GM23338 (cell line): ENCODE measurements around the gene SEZ6. TPM values are rescaled to one million over a fixed set of nuclear protein-coding genes. Genes with fewer than 3 reads are reported as not detected.
A peak's percentile ranks its signal among the peaks of the same experiment; 100 is the strongest.

Experiments used
- ATAC-seq: fragments of 200-7000 bp; cut with Tn5 transposase; 3 replicates; pipeline ENCODE4 v1.9.1; 2020
- DNase-seq: peaks from one replicate; pipeline ENCODE4 v3.0.0-alpha.2; 2015; ENCODE audit warnings: low spot score
- H2AFZ ChIP-seq: fragments of 200-600 bp; sonication (generic); 2 replicates; pipeline ENCODE4 v1.8.0; 2016; ENCODE audit warnings: antibody characterized with exemption, mild to moderate bottlenecking, moderate library complexity
- H3F3A ChIP-seq: fragments of 200-600 bp; sonication (generic); replicated peaks from 2 replicates; pipeline ENCODE4 v1.8.0; 2017; ENCODE audit warnings: antibody characterized with exemption, mixed run types, low read depth
- H3K27ac ChIP-seq: fragments of 200-600 bp; sonication (generic); 2 replicates; pipeline ENCODE4 v1.6.1; 2016; ENCODE audit warnings: low read depth
- H3K27me3 ChIP-seq: fragments of 200-600 bp; sonication (generic); 2 replicates; pipeline ENCODE4 v1.8.0; 2016; ENCODE audit warnings: mild to moderate bottlenecking, mixed run types, moderate library complexity; ENCODE audit not compliant: insufficient read depth
- H3K36me3 ChIP-seq: fragments of 200-600 bp; sonication (generic); 2 replicates; pipeline ENCODE4 v1.8.0; 2016; ENCODE audit warnings: mild to moderate bottlenecking; ENCODE audit not compliant: insufficient read depth
- H3K4me1 ChIP-seq: fragments of 200-600 bp; sonication (generic); 2 replicates; pipeline ENCODE4 v1.8.0; 2016; ENCODE audit warnings: mild to moderate bottlenecking, moderate library complexity; ENCODE audit not compliant: insufficient read depth
- H3K4me2 ChIP-seq: fragments of 200-600 bp; sonication (generic); 2 replicates; pipeline ENCODE4 v1.7.1; 2017; ENCODE audit warnings: mixed run types
- H3K4me3 ChIP-seq: fragments of 200-600 bp; sonication (generic); 2 replicates; pipeline ENCODE4 v1.6.1; 2016; ENCODE audit warnings: mixed run types
- H3K79me2 ChIP-seq: fragments of 200-600 bp; sonication (generic); replicated peaks from 2 replicates; pipeline ENCODE4 v1.8.0; 2017; ENCODE audit warnings: mild to moderate bottlenecking; ENCODE audit not compliant: insufficient read depth
- H3K9me2 ChIP-seq: fragments of 200-600 bp; sonication (generic); 2 replicates; pipeline ENCODE4 v1.8.0; 2017; ENCODE audit not compliant: insufficient read depth
- H4K20me1 ChIP-seq: fragments of 200-600 bp; sonication (generic); replicated peaks from 2 replicates; pipeline ENCODE4 v1.8.0; 2017; ENCODE audit warnings: mild to moderate bottlenecking; ENCODE audit not compliant: insufficient read depth
- H3K27ac Mint-ChIP-seq: 2 replicates; pipeline ENCODE4 v1.8.0; 2020; ENCODE audit warnings: inconsistent platforms, mild to moderate bottlenecking, moderate library complexity, mixed read lengths
- H3K27me3 Mint-ChIP-seq: 3 replicates; pipeline ENCODE4 v1.8.0; 2022; ENCODE audit warnings: low read depth, mild to moderate bottlenecking, moderate library complexity, mixed read lengths, inconsistent platforms; ENCODE audit not compliant: insufficient read depth, poor library complexity
- H3K36me3 Mint-ChIP-seq: 3 replicates; pipeline ENCODE4 v1.8.0; 2021; ENCODE audit warnings: low read depth, mild to moderate bottlenecking, inconsistent platforms, moderate library complexity, mixed read lengths
- H3K4me1 Mint-ChIP-seq: 3 replicates; pipeline ENCODE4 v1.8.0; 2020; ENCODE audit warnings: mild to moderate bottlenecking, inconsistent platforms, mixed read lengths
- H3K4me3 Mint-ChIP-seq: 3 replicates; pipeline ENCODE4 v1.8.0; 2021; ENCODE audit warnings: moderate library complexity, mild to moderate bottlenecking, inconsistent platforms, mixed read lengths
- H3K9me3 Mint-ChIP-seq: 3 replicates; pipeline ENCODE4 v1.8.0; 2020; ENCODE audit warnings: moderate library complexity, mild to moderate bottlenecking, inconsistent platforms, mixed read lengths
- CREB1 ChIP-seq: fragments of 250-450 bp; sonication (Bioruptor Pico); IDR thresholded peaks from 2 replicates; pipeline ENCODE4 v1.5.0; 2020; ENCODE audit warnings: low read depth, mild to moderate bottlenecking, moderate library complexity
- CTCF ChIP-seq, 2 experiments: fragments of 200-600 bp in 1 of 2; sonication (generic) in 1 of 2; conservative IDR thresholded peaks; 2 replicates each; pipeline versions ENCODE4 v1.5.1 to v1.6.1; 2016 to 2017; ENCODE audit warnings: antibody characterized with exemption in 2 of 2, low read depth in 2 of 2, mild to moderate bottlenecking in 2 of 2, moderate library complexity in 1 of 2
- EZH2phosphoT487 ChIP-seq: fragments of 200-600 bp; sonication (generic); IDR thresholded peaks from one replicate; pipeline ENCODE4 v1.8.1; 2018; ENCODE audit warnings: antibody characterized with exemption; ENCODE audit not compliant: unreplicated experiment
- JUNB ChIP-seq: IDR thresholded peaks from one replicate; pipeline ENCODE4 v1.6.1; 2016; ENCODE audit warnings: antibody characterized with exemption; ENCODE audit not compliant: unreplicated experiment
- NANOG ChIP-seq: IDR thresholded peaks from 2 replicates; pipeline ENCODE4 v1.6.1; 2016; ENCODE audit warnings: antibody characterized with exemption, borderline replicate concordance
- STAT1 ChIP-seq: IDR thresholded peaks from one replicate; pipeline ENCODE4 v1.6.1; 2016; ENCODE audit warnings: antibody characterized with exemption; ENCODE audit not compliant: unreplicated experiment
- ZNF114 ChIP-seq: fragments of 250-450 bp; sonication (Bioruptor Pico); IDR thresholded peaks from 2 replicates; pipeline ENCODE4 v1.5.0; 2020; ENCODE audit warnings: mild to moderate bottlenecking, moderate library complexity
- ZNF331 ChIP-seq: fragments of 250-450 bp; sonication (Bioruptor Pico); IDR thresholded peaks from 2 replicates; pipeline ENCODE4 v1.5.0; 2020; ENCODE audit warnings: low read depth, mild to moderate bottlenecking, moderate library complexity
- ZNF462 ChIP-seq: fragments of 250-450 bp; sonication (Bioruptor Pico); IDR thresholded peaks from 2 replicates; pipeline ENCODE4 v1.5.0; 2020; ENCODE audit warnings: mild to moderate bottlenecking, moderate library complexity
- polyA plus RNA-seq: library from polyadenylated mRNA; unstranded; fragments of >200 nt; fragmentation: Nextera tagmentation; extraction: Ambion mirVana; gene quantifications from 2 replicates; pipeline ENCODE4 v1.2.1, GENCODE V29; 2016
- total RNA-seq: library from RNA; depleted of rRNA; stranded (reverse); fragments of >200 nt; shearing (Covaris generic); gene quantifications from 2 replicates; pipeline ENCODE4 v1.2.3, GENCODE V29; 2014
- TF ChIP-seq, protein P1 (sequence below): IDR thresholded peaks from 2 replicates; pipeline ENCODE4 v1.6.1; 2016; ENCODE audit warnings: antibody characterized with exemption
- TF ChIP-seq, protein P2 (sequence below): IDR thresholded peaks from one replicate; pipeline ENCODE4 v1.6.1; 2018; ENCODE audit warnings: antibody characterized with exemption; ENCODE audit not compliant: unreplicated experiment

The SEZ6 gene
- total and polyA plus RNA-seq, 2 experiments from 2014 or later = 1.0 to 6.5 TPM

DNA sequence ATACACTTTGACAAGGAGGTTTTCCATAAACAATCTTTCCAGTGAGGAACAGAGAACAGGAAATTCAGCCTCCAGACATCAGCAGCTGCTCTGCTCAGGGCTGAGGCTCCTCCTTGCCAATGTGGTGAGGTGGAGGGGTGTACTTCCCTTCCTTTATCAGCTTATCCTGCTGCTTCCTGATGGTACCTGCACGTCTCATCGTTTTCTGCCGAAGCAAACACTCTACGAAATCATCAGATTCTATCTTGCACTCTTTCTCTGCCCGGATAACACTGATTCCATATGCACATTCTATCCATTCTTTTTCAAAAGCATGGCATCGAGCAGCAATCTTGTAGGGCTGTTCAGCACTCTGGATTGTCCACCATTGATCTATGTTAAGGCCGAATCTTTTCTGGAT lies 15.4 kb upstream of the SEZ6 start:
- Mint-ChIP-seq H3K9me3 (no peaks in the 10 kb centered on the region), H3K4me1 (peaks cover 52% of the 10 kb centered on the region), H3K36me3 (no peaks in the 10 kb centered on the region), H3K4me3 (no peak overlapping the region; the same call in 2 of the 3 replicates), H3K27me3 (peaks cover 17% of the 10 kb centered on the region), H3K27ac (no peak overlapping the region)
- TF ChIP-seq CTCF (conservative IDR thresholded peaks at IDR 0.05; ENCODE audit: low read depth in 2 of 2) (no peak), ZNF462 (CRISPR knock-in tag) (no peak), ZNF331 (CRISPR knock-in tag) (no peak), STAT1 (no peak), CREB1 (no peak), ZNF114 (CRISPR knock-in tag) (no peak), JUNB (no peak), NANOG (no peak), EZH2phosphoT487 (no peak)
- TF ChIP-seq, protein P1, sequence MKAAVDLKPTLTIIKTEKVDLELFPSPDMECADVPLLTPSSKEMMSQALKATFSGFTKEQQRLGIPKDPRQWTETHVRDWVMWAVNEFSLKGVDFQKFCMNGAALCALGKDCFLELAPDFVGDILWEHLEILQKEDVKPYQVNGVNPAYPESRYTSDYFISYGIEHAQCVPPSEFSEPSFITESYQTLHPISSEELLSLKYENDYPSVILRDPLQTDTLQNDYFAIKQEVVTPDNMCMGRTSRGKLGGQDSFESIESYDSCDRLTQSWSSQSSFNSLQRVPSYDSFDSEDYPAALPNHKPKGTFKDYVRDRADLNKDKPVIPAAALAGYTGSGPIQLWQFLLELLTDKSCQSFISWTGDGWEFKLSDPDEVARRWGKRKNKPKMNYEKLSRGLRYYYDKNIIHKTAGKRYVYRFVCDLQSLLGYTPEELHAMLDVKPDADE = no peak
- TF ChIP-seq, protein P2, sequence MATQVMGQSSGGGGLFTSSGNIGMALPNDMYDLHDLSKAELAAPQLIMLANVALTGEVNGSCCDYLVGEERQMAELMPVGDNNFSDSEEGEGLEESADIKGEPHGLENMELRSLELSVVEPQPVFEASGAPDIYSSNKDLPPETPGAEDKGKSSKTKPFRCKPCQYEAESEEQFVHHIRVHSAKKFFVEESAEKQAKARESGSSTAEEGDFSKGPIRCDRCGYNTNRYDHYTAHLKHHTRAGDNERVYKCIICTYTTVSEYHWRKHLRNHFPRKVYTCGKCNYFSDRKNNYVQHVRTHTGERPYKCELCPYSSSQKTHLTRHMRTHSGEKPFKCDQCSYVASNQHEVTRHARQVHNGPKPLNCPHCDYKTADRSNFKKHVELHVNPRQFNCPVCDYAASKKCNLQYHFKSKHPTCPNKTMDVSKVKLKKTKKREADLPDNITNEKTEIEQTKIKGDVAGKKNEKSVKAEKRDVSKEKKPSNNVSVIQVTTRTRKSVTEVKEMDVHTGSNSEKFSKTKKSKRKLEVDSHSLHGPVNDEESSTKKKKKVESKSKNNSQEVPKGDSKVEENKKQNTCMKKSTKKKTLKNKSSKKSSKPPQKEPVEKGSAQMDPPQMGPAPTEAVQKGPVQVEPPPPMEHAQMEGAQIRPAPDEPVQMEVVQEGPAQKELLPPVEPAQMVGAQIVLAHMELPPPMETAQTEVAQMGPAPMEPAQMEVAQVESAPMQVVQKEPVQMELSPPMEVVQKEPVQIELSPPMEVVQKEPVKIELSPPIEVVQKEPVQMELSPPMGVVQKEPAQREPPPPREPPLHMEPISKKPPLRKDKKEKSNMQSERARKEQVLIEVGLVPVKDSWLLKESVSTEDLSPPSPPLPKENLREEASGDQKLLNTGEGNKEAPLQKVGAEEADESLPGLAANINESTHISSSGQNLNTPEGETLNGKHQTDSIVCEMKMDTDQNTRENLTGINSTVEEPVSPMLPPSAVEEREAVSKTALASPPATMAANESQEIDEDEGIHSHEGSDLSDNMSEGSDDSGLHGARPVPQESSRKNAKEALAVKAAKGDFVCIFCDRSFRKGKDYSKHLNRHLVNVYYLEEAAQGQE = no peak
- no peaks in the 10 kb centered on the region for H3K36me3 ChIP-seq
- 0 out of 2 replicates have a peak overlapping the region, but pooled peaks have one; percentile 3 for H2AFZ ChIP-seq
- no peak overlapping the region for H3K4me3 ChIP-seq
- H3K4me1 ChIP-seq = peaks cover 60% of the 10 kb centered on the region
- no peaks in the 10 kb centered on the region for H4K20me1 ChIP-seq
- no peak for ATAC-seq
- no peak for DNase-seq
- H3K9me2 ChIP-seq = no peaks in the 10 kb centered on the region
- no peak overlapping the region for H3K4me2 ChIP-seq
- no peaks in the 10 kb centered on the region for H3K79me2 ChIP-seq
- H3K27me3 ChIP-seq = peaks cover 5% of the 10 kb centered on the region; the same call in 1 of the 2 replicates
- peaks cover 21% of the 10 kb centered on the region for H3F3A ChIP-seq
- H3K27ac ChIP-seq = no peak overlapping the region
